AG10803 (cell line): ENCODE measurements around the gene EHBP1L1.

Experiments used
- DNase-seq: peaks from one replicate; pipeline ENCODE4 v3.0.0; 2010; ENCODE audit warnings: low read depth
- H3K4me3 ChIP-seq: 2 replicates; pipeline ENCODE4 v1.5.1; 2011; ENCODE audit warnings: mild to moderate bottlenecking, low read length, control low read depth
- CTCF ChIP-seq: conservative IDR thresholded peaks from 2 replicates; pipeline ENCODE4 v1.5.1; 2011; ENCODE audit warnings: mild to moderate bottlenecking, low read length, control low read depth, inconsistent platforms

Gene EHBP1L1

GRCh38 chr11:65588199-65589054 lies 12.6 kb downstream of the EHBP1L1 start:
- no peak for DNase-seq
- no peak overlapping the region for H3K4me3 ChIP-seq
- TF ChIP-seq CTCF, result peak; percentile 44

GRCh38 chr11:65589444-65590239 lies 13.8 kb downstream of the EHBP1L1 start:
- no peak for TF ChIP-seq CTCF
- no peak for DNase-seq
- H3K4me3 ChIP-seq, result no peak overlapping the region

GRCh38 chr11:65590240-65590738 lies 14.4 kb downstream of the EHBP1L1 start:
- no peak for TF ChIP-seq CTCF
- DNase-seq, result no peak
- no peak overlapping the region for H3K4me3 ChIP-seq

- no peak overlapping the region for H3K4me3 ChIP-seq
- no peak for TF ChIP-seq CTCF
- no peak for DNase-seq
Measured at GRCh38 chr11:65591939-65592857, 16.3 kb downstream of the EHBP1L1 start.

GRCh38 chr11:65592858-65593517 lies 17.1 kb downstream of the EHBP1L1 start:
- no peak for DNase-seq
- no peak overlapping the region for H3K4me3 ChIP-seq
- TF ChIP-seq CTCF, result no peak

GRCh38 chr11:65593518-65594414 lies 17.9 kb downstream of the EHBP1L1 start:
- TF ChIP-seq CTCF, result peak; percentile 70
- no peak overlapping the region for H3K4me3 ChIP-seq
- DNase-seq, result no peak
